Colon (tissue), 2 donors: ENCODE data around the gene CCDC88B.

Experiments used
- FAIRE-seq: peaks from 2 replicates; lab custom pipeline; 2012; peaks lifted over from hg19 to GRCh38; lab: Jason Lieb, UNC
- donor health status: control.
- donor health status: control.

Gene CCDC88B

GRCh38 chr11:64347193-64347867, 7.3 kb downstream of the CCDC88B start:
- FAIRE-seq: no peak

DNA sequence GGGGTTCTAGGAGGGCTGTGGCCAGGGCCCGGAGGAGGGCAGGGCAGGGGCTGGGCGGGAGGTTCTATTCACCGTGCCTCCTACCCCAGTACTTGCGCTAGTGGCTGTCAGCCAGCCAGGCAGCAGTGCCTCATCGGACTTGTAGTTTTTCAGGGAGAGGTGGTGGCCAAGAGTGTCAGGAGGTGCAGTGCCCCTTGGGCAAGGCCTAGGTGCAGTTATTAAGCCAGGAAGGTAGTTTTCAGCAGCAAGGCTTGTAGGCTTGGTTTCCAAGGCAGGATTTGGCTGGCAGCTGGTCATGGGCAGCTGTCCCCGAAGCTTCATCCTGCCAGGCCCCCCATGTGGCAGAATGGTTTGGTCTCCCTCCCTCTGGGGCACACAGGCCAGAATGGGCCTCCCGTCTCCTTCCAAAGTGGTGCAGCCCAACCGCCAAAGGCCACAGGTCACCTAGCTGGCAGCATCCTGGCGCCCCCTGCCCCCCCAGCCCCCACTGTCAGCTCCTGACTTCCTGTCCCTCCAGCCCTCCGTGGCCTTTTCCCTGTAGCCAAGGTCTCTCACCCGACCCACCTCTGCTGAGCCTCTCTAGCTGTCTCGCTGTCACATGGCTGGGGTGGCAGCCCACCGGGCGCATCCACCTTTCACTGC, 8.5 kb downstream of the CCDC88B start:
- no peak for FAIRE-seq

- FAIRE-seq: no peak
Measured at GRCh38 chr11:64349025-64349387, 9.0 kb downstream of the CCDC88B start.

DNA sequence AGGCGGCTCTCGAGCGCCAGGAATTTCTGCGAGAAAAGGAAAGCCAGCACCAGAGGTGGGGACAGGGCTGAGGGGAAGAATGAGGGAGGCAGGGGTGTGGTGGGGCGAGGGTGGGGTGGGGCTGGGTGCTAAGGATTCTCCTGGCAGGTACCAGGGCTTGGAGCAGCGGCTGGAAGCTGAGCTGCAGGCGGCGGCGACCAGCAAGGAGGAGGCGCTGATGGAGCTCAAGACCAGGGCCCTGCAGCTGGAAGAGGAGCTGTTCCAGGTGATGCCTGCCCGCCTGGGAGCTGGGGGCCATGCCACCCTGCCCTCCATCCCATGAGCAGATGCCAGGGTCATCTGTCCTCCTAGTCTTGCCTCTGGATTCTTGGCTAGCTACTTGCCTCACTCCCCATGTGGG, 9.4 kb downstream of the CCDC88B start:
- no peak for FAIRE-seq

DNA sequence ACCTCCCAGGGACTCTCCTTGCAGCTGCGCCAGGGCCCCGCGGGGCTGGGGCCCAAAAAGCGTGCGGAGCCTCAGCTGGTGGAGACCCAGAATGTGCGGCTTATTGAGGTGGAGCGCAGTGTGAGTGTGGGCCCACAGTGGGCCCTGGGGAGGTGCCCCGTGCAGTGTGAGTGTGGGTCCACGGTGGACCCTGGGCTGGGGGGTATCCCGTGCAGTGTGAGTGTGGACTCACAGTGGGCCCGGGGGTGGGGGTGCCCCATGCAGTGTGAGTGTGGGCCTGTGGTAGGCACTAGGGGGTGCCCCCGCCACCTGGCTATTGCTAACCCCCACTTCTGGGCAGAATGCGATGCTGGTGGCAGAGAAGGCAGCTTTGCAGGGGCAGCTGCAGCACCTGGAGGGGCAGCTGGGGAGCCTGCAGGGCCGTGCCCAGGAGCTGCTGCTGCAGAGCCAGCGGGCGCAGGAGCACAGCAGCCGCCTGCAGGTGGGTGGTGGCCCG, 11.2 kb downstream of the CCDC88B start:
- no peak for FAIRE-seq

- FAIRE-seq: no peak
Measured at GRCh38 chr11:64352099-64352994, 12.3 kb downstream of the CCDC88B start.

- FAIRE-seq: no peak
Measured at GRCh38 chr11:64352995-64353714, 13.2 kb downstream of the CCDC88B start.

GRCh38 chr11:64353715-64354506, 13.9 kb downstream of the CCDC88B start:
- no peak for FAIRE-seq

DNA sequence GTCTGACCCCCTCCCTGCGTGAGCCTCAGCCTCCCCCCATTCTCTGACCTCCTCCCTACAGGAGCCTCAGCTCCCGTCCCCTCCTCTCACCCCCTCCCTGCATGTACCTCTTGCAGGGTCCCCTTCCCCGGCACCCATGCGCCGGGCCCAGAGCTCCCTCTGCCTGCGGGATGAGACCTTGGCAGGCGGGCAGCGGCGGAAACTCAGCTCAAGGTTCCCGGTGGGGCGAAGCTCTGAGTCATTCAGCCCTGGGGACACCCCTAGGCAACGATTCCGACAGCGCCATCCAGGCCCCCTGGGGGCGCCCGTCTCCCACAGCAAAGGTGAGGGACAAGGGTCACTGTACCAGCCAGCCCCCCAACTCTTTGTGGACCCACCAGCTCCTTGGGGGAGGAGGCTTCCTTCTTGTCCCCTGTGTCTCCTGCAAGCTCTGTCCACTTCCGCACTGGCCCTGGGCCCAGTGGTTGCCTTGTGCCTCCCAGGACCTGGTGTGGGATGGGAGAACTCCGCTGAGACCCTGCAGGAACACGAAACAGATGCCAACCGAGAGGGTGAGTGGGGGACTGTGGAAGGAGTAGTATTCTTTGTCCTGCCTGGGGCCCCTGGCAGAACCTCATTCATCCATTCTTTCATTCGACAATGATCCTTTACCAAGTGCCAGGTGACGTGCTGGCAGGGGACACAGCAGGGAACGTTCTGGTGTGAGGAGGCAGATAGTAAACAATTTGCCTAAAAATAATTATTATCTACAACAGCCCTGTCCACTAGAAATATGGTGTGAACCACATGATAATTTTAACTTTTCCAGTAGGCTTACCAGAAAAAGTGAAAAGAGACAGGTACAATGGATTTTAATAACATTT, 15.3 kb downstream of the CCDC88B start:
- no peak for FAIRE-seq

DNA sequence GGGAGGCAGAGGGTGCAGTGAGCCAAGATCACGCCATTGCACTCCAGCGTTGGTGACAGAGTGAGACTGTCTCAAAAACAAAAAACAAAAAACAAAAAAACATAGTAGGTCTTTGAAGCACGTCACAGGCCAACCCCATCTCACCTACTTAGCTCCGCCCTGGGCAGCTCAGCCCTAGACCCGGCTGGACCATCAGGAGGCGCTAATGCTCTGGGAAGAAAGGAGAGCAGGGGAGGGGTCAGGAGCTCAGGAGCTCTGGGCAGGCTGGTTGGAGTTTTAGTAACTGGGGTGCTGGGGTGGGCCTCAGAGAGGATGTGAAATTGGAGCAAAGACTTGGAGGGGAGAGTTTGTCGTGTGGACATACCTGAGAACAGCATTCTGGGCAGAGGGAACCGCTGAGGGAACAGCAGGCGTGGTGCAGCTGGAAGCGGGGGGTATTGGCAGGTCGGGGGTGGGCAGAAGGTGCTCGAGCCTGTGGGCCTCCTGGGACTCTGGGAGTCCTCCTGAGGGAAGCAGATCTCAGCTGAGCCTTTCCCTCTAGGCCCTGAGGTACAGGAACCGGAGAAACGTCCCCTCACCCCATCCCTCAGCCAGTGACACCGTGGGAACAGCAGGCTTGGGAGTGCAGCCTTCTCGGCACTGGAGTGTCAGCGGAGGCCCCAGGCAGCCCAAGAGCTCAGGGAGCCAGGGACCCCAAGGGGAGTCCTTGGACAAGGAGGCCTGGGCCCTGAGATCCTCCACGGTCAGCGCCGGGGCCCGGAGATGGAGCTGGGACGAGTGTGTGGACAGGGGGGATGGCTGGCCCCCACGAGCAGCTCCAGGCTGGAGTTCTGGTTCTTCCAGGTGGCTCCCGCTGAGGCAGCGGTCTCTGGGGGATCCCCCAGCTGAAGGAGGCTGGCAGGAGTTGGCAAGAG, 16.8 kb downstream of the CCDC88B start:
- FAIRE-seq: no peak

GRCh38 chr11:64357446-64357845, 17.4 kb downstream of the CCDC88B start:
- FAIRE-seq: no peak

DNA sequence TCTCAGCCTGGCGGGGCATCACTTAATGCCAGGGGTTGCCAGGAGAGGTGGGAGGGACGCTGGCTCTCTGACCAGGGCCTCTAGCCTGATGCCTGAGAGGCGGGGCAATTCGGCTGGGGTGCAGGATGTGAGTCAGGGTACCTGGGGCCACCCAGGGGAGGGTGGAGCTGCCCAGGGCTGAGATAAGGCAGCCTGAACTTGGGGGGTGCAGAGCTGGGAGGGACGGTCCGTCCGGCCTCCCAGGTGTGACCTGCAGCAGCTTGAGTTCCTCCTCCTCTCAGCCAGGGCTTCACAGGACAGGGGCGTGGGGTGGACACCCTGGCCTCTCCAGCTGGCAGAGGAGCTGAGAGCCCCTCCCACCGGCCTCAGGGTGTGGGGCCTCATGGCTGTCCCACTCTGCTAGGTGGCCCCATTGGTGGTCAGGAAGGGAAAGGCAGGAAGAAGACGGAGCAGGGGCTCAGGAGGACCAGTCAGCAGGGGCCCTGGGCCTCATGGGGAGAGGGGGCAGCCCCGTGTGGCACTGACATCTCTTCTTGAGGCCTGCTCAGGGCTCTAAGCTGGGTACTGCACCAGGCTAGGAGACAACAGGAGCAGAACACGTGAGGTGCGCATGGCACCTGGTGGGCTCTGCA, 18.0 kb downstream of the CCDC88B start:
- FAIRE-seq: no peak

GRCh38 chr11:64358536-64358906, 18.5 kb downstream of the CCDC88B start:
- no peak for FAIRE-seq

- FAIRE-seq: no peak
Measured at GRCh38 chr11:64358907-64359711, 19.1 kb downstream of the CCDC88B start, which contains the start of gene RPS6KA4. Gene RPS6KA4, plus strand, starts transcription at chr11:64359162. Its CDS starts 74 bp downstream, at chr11:64359236.

GRCh38 chr11:64359712-64360445, 19.9 kb downstream of the CCDC88B start:
- FAIRE-seq: no peak

GRCh38 chr11:64360448-64360921, 20.5 kb downstream of the CCDC88B start:
- FAIRE-seq: no peak

DNA sequence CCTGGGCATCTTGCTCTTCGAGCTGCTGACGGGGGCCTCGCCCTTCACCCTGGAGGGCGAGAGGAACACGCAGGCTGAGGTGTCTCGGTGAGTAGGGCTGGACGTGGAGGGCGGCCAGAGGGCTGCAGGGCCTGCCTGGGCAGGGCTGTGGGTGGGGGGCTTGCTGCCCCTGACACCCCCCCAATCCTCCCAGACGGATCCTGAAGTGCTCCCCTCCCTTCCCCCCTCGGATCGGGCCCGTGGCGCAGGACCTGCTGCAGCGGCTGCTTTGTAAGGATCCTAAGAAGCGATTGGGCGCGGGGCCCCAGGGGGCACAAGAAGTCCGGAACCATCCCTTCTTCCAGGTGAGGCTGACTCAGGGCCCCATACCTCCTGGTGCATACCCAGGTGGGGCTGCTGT, 21.7 kb downstream of the CCDC88B start:
- no peak for FAIRE-seq
